ENCODE measurements around the gene ANO4. TPM values are rescaled to one million over a fixed set of nuclear protein-coding genes. Genes with fewer than 3 reads are reported as not detected.
"Not testable (repeated sequence)": the region's sequence is repeated elsewhere in the genome, so short reads cannot be mapped to it uniquely, and the experiment has no call there.

Gene ANO4
- total and polyA plus RNA-seq, 7 donors = 0.03 to 0.11 (median 0.03) TPM; not detected in 4

GRCh38 chr12:100926669-100927248 is 132.2 kb downstream of the ANO4 start:
- no peak for DNase-seq
- H3K9me3 ChIP-seq = no peaks in the 10 kb centered on the region
- H3K4me3 ChIP-seq = no peak overlapping the region
- no peak for TF ChIP-seq CTCF (IDR thresholded peaks at IDR 0.05)
- no peak overlapping the region for H3K27ac ChIP-seq
- H3K4me1 ChIP-seq = no peaks in the 10 kb centered on the region
- H3K27me3 ChIP-seq (ENCODE audit: insufficient read depth in 3 of 3, low read length in 2 of 3) = no peaks in the 10 kb centered on the region
- intact Hi-C loops (cut with DNase I) = no loop called here
- ATAC-seq = no peak
- 0% methylated on average over 1 of the region's 1 CpG for WGBS, 3 donors
- H3K36me3 ChIP-seq (ENCODE audit: insufficient read depth in 1 of 2, low read depth in 1 of 2) = no peaks in the 10 kb centered on the region

GRCh38 chr12:100927826-100928225 is 133.2 kb downstream of the ANO4 start:
- H3K4me1 ChIP-seq = no peaks in the 10 kb centered on the region
- H3K27me3 ChIP-seq (ENCODE audit: insufficient read depth in 3 of 3, low read length in 2 of 3) = no peaks in the 10 kb centered on the region
- 62 to 87% (median 77%) methylated on average over 4 of the region's 4 CpGs for WGBS, 3 donors
- no peak overlapping the region for H3K4me3 ChIP-seq
- H3K9me3 ChIP-seq = no peaks in the 10 kb centered on the region
- ATAC-seq (no peak), DNase-seq (no peak)
- TF ChIP-seq CTCF (IDR thresholded peaks at IDR 0.05) = no peak
- H3K27ac ChIP-seq = no peak overlapping the region
- H3K36me3 ChIP-seq (ENCODE audit: insufficient read depth in 1 of 2, low read depth in 1 of 2) = no peaks in the 10 kb centered on the region
- intact Hi-C loops (cut with DNase I) = no loop called here

- Histone ChIP-seq H3K4me1 (no peaks in the 10 kb centered on the region), H3K27ac (no peak overlapping the region), H3K27me3 (ENCODE audit: insufficient read depth in 3 of 3, low read length in 2 of 3) (no peaks in the 10 kb centered on the region), H3K36me3 (ENCODE audit: insufficient read depth in 1 of 2, low read depth in 1 of 2) (no peaks in the 10 kb centered on the region), H3K4me3 (no peak overlapping the region), H3K9me3 (no peaks in the 10 kb centered on the region)
- intact Hi-C loops (cut with DNase I) = no loop called here
- DNase-seq (no peak), ATAC-seq (no peak)
- no peak for TF ChIP-seq CTCF (IDR thresholded peaks at IDR 0.05)
- WGBS, 3 donors = 22 to 32% (median 24%) methylated on average over 2 of the region's 2 CpGs
Measured at GRCh38 chr12:100932571-100932970, 138.0 kb downstream of the ANO4 start.

- WGBS, 3 donors = 71 to 83% (median 76%) methylated on average over 1 of the region's 1 CpG
Measured at GRCh38 chr12:100933531-100933930, 139.0 kb downstream of the ANO4 start.

GRCh38 chr12:100935929-100936328 is 141.4 kb downstream of the ANO4 start:
- no peaks in the 10 kb centered on the region for H3K4me1 ChIP-seq
- no peak overlapping the region for H3K4me3 ChIP-seq
- intact Hi-C loops (cut with DNase I) = no loop called here
- 63 to 77% (median 64%) methylated on average over 1 of the region's 1 CpG for WGBS, 3 donors
- no peaks in the 10 kb centered on the region for H3K9me3 ChIP-seq
- DNase-seq = no peak
- H3K36me3 ChIP-seq (ENCODE audit: insufficient read depth in 1 of 2, low read depth in 1 of 2) = no peaks in the 10 kb centered on the region
- TF ChIP-seq CTCF (IDR thresholded peaks at IDR 0.05) = no peak
- no peak for ATAC-seq
- H3K27ac ChIP-seq = no peak overlapping the region
- H3K27me3 ChIP-seq (ENCODE audit: insufficient read depth in 3 of 3, low read length in 2 of 3) = peaks cover 0 to 2% (median 0%) of the 10 kb centered on the region in 3 donors

More at GRCh38 chr12:100933531-100933930, 139.0 kb downstream of the ANO4 start:
- H3K36me3 ChIP-seq (ENCODE audit: insufficient read depth in 1 of 2, low read depth in 1 of 2); H3K27ac ChIP-seq; H3K4me1 ChIP-seq; intact Hi-C loops (cut with DNase I); H3K4me3 ChIP-seq; H3K27me3 ChIP-seq (ENCODE audit: insufficient read depth in 3 of 3, low read length in 2 of 3); DNase-seq; ATAC-seq; H3K9me3 ChIP-seq: not testable (repeated sequence)
